OCI-LY7 (cell line): ENCODE data around the gene RPS19. TPM values are rescaled to one million over a fixed set of nuclear protein-coding genes. Genes with fewer than 3 reads are reported as not detected.
A peak's percentile ranks its signal among the peaks of the same experiment; 100 is the strongest.

Experiments
- BruUV-seq: library from RNA; stranded (reverse); fragments of 400-500 nt; replicated peaks from 2 replicates; lab custom pipeline; 2021; lab: Mats Ljungman, UMichigan
- CTCF ChIA-PET: fragments of 300-600 bp; sonication (Branson Sonifier 250); formaldehyde crosslinking; loops from one replicate; lab custom pipeline; 2022; ENCODE audit warnings: antibody characterized with exemption; ENCODE audit not compliant: unreplicated experiment; lab: Charles Lee
- POLR2A ChIA-PET: fragments of 300-600 bp; sonication (Branson Sonifier 250); formaldehyde crosslinking; loops from one replicate; lab custom pipeline; 2022; ENCODE audit warnings: antibody characterized with exemption; lab: Charles Lee
- DNase-seq: peaks from one replicate; pipeline ENCODE4 v3.0.0-alpha.2; 2015; ENCODE audit warnings: low spot score
- H2AFZ ChIP-seq: fragments of 200-600 bp; sonication (generic), shearing (Covaris generic); 2 replicates; pipeline ENCODE4 v1.6.1; 2014; ENCODE audit warnings: mild to moderate bottlenecking, antibody characterized with exemption, low read length, moderate library complexity
- H3K27ac ChIP-seq: fragments of 200-600 bp; sonication (generic); 2 replicates; pipeline ENCODE4 v1.5.1; 2014; ENCODE audit warnings: mixed run types, low read depth, mild to moderate bottlenecking, moderate library complexity, low read length, inconsistent platforms; ENCODE audit not compliant: poor library complexity, severe bottlenecking
- H3K36me3 ChIP-seq: fragments of 200-600 bp; sonication (generic); 2 replicates; pipeline ENCODE4 v1.6.1; 2014; ENCODE audit warnings: mild to moderate bottlenecking, antibody characterized with exemption, low read length, moderate library complexity, mixed read lengths; ENCODE audit not compliant: insufficient read depth
- H3K4me1 ChIP-seq: fragments of 200-600 bp; sonication (generic); 2 replicates; pipeline ENCODE4 v1.5.1; 2014; ENCODE audit warnings: mild to moderate bottlenecking, low read length; ENCODE audit not compliant: insufficient read depth, poor library complexity, severe bottlenecking
- H3K4me2 ChIP-seq: fragments of 200-600 bp; sonication (generic); 2 replicates; pipeline ENCODE4 v1.6.1; 2014; ENCODE audit warnings: mild to moderate bottlenecking, low read length
- H3K4me3 ChIP-seq: fragments of 200-600 bp; sonication (generic); 2 replicates; pipeline ENCODE4 v1.5.1; 2014; ENCODE audit warnings: mild to moderate bottlenecking, low read depth, low read length; ENCODE audit not compliant: poor library complexity, severe bottlenecking
- H3K79me2 ChIP-seq: fragments of 200-600 bp; sonication (generic); 2 replicates; pipeline ENCODE4 v1.6.1; 2016; ENCODE audit warnings: low read depth, mild to moderate bottlenecking, low read length, moderate library complexity, mixed read lengths; ENCODE audit not compliant: insufficient read depth
- H3K9me2 ChIP-seq: fragments of 200-600 bp; sonication (generic); 2 replicates; pipeline ENCODE4 v1.6.1; 2016; ENCODE audit warnings: mild to moderate bottlenecking, low read length, mixed read lengths; ENCODE audit not compliant: insufficient read depth
- H3K9me3 ChIP-seq: fragments of 200-600 bp; sonication (generic); 2 replicates; pipeline ENCODE4 v1.6.1; 2014; ENCODE audit warnings: mild to moderate bottlenecking, mixed run types, low read length, mixed read lengths
- H4K20me1 ChIP-seq: fragments of 200-600 bp; sonication (generic); 2 replicates; pipeline ENCODE4 v1.6.1; 2014; ENCODE audit warnings: mild to moderate bottlenecking, antibody characterized with exemption, low read length, moderate library complexity, mixed read lengths; ENCODE audit not compliant: insufficient read depth
- EZH2phosphoT487 ChIP-seq: fragments of 200-600 bp; sonication (generic); IDR thresholded peaks from 2 replicates; pipeline ENCODE4 v1.6.1; 2018; ENCODE audit warnings: low read depth, borderline replicate concordance, mild to moderate bottlenecking, mixed run types, antibody characterized with exemption, low read length, moderate library complexity, mixed read lengths
- intact Hi-C: fragments of 100-400 bp; cut with micrococcal nuclease; formaldehyde crosslinking; loops from one replicate; pipeline ENCODE4 v1.10.0; 2022; ENCODE audit not compliant: unreplicated experiment
- total RNA-seq, 2 experiments: library from RNA; depleted of rRNA in 1 of 2; stranded (reverse); fragments of >200 nt in 1 of 2; shearing (Covaris generic) in 1 of 2; gene quantifications; 2 replicates each; pipeline ENCODE4 v1.2.3, GENCODE V29; 2014 to 2022
- TF ChIP-seq, protein P1 (sequence below): fragments of 200-600 bp; sonication (generic); conservative IDR thresholded peaks from 2 replicates; pipeline ENCODE4 v1.5.1; 2014; ENCODE audit warnings: mild to moderate bottlenecking, antibody characterized with exemption, low read length, moderate library complexity, mixed read lengths

The RPS19 gene
- total RNA-seq, 2 experiments from 2014 or later = 3,803 to 4,414 TPM

DNA sequence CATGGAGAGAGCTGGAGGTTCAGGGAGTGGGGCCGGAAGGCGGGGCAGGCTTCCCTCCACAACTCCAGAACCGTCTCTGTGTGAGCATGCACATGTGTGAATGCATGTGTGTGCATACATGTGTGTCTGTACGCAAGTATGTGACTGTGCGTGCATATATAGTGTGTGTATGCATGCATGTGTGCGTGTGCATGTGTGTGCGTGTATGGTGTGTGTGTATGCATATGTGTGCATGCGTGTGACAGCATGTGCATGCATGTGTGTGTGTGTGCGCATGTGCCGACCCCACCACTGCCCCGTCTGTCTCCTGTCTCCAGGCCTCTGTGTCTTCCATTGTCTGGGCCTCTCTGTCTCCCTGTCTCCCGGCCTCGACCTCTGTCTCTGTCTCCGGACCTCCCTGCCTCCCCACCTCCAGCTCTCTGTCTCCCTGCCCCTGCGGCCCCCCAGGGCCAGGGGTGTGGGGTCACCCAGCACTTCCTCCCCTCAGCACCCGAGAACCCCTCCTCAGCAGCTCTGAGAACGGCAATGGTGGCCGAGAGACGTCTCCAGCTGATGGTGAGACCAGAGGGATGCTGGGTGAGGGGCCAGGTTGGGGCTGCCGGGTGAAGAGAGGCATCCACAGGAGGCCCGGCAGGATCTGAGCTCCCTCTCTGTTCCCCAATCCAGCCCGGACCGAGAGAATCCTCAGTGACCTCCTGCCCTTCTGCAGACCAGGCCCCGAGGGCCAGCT, 45.4 kb downstream of the RPS19 start:
- Histone ChIP-seq H4K20me1 (no peaks in the 10 kb centered on the region), H3K36me3 (peaks cover 66% of the 10 kb centered on the region), H2AFZ (no peak overlapping the region), H3K9me3 (no peaks in the 10 kb centered on the region), H3K4me1 (no peaks in the 10 kb centered on the region), H3K4me3 (no peak overlapping the region), H3K9me2 (no peaks in the 10 kb centered on the region), H3K79me2 (no peaks in the 10 kb centered on the region), H3K27ac (no peak overlapping the region), H3K4me2 (no peak overlapping the region)
- TF ChIP-seq, protein P1, sequence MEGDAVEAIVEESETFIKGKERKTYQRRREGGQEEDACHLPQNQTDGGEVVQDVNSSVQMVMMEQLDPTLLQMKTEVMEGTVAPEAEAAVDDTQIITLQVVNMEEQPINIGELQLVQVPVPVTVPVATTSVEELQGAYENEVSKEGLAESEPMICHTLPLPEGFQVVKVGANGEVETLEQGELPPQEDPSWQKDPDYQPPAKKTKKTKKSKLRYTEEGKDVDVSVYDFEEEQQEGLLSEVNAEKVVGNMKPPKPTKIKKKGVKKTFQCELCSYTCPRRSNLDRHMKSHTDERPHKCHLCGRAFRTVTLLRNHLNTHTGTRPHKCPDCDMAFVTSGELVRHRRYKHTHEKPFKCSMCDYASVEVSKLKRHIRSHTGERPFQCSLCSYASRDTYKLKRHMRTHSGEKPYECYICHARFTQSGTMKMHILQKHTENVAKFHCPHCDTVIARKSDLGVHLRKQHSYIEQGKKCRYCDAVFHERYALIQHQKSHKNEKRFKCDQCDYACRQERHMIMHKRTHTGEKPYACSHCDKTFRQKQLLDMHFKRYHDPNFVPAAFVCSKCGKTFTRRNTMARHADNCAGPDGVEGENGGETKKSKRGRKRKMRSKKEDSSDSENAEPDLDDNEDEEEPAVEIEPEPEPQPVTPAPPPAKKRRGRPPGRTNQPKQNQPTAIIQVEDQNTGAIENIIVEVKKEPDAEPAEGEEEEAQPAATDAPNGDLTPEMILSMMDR = no peak
- TF ChIP-seq EZH2phosphoT487 = no peak
- intact Hi-C loops = no loop called here
- ChIA-PET CTCF (no interaction called here), POLR2A (no interaction called here)
- no TSS peak for BruUV-seq
- DNase-seq = no peak

DNA sequence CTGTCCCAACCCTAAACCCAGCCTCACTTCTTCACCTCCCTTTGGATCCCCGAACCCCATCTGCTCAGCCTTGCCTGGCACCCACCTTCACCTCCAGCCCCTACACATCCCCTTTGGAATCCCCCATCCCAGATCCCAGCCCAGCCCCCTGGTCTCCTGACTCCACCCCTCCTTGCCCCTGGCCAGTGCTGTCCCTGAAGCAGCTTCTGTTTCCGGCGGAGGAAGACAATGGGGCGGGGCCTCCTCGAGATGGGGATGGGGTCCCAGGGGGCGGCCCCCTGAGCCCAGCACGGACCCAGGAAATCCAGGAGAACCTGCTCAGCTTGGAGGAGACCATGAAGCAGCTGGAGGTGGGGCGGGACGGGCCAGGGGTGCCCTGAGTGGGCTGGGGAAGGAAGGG, 46.2 kb downstream of the RPS19 start:
- no peak for DNase-seq
- Histone ChIP-seq H4K20me1 (no peaks in the 10 kb centered on the region), H3K4me2 (no peak overlapping the region), H3K4me3 (no peak overlapping the region), H3K9me3 (no peaks in the 10 kb centered on the region), H3K36me3 (peaks cover 63% of the 10 kb centered on the region), H3K9me2 (no peaks in the 10 kb centered on the region), H3K4me1 (no peaks in the 10 kb centered on the region), H3K27ac (no peak overlapping the region), H2AFZ (no peak overlapping the region), H3K79me2 (no peaks in the 10 kb centered on the region)
- intact Hi-C loops = no loop called here
- TF ChIP-seq, protein P1 = no peak
- TF ChIP-seq EZH2phosphoT487 = no peak
- ChIA-PET CTCF (no interaction called here), POLR2A (no interaction called here)
- no TSS peak for BruUV-seq

DNA sequence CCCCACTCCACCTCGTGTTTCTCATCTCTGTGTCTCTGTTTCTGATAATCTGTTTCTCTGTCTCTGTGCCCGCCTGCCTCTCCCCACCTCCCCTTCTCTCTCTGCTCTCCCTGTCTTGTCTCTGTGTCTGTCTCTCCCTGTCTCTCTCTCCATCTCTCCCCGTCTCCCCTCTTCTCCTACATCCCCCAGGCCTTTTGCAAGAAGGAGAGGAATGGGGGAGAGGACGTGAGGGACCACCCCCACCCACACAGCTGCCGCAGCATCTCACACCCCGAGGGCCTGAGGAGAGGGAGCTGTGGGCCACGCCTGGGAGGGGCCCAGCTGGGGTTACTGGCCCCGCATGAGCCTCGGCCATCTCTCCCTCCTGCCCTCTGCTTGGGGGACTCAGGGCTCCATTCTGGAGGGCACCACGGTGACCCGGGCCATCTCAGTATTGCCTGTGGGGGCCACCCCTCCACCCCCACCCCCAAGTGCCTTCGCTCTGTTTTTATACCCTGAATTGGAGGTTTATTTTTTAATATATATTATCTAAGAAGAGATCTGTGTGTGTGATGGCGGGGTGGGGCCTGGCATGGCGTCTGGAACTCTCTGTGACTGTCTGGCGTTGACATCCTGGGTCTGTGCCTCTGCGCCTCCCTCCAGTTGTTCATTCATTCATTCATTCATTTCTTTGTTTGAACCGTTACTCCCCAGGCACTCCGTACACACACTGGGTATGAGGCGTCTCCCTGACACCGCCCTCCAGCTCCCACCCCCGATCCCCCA, 47.0 kb downstream of the RPS19 start:
- no peak for TF ChIP-seq EZH2phosphoT487
- no peak overlapping the region for H3K27ac ChIP-seq
- H3K4me2 ChIP-seq = no peak overlapping the region
- peaks cover 7% of the 10 kb centered on the region for H3K4me1 ChIP-seq
- H4K20me1 ChIP-seq = no peaks in the 10 kb centered on the region
- no peak overlapping the region for H3K4me3 ChIP-seq
- no peaks in the 10 kb centered on the region for H3K9me2 ChIP-seq
- no peaks in the 10 kb centered on the region for H3K79me2 ChIP-seq
- H2AFZ ChIP-seq = no peak overlapping the region
- intact Hi-C loops = no loop called here
- no peak for DNase-seq
- ChIA-PET POLR2A (no interaction called here), CTCF (no interaction called here)
- no peaks in the 10 kb centered on the region for H3K9me3 ChIP-seq
- peaks cover 54% of the 10 kb centered on the region for H3K36me3 ChIP-seq
- BruUV-seq = TSS peak; percentile 78
